ENCODE measurements around the gene NEDD4.
"Not testable (repeated sequence)": the region's sequence is repeated elsewhere in the genome, so short reads cannot be mapped to it uniquely, and the experiment has no call there.

NEDD4 gene

DNA sequence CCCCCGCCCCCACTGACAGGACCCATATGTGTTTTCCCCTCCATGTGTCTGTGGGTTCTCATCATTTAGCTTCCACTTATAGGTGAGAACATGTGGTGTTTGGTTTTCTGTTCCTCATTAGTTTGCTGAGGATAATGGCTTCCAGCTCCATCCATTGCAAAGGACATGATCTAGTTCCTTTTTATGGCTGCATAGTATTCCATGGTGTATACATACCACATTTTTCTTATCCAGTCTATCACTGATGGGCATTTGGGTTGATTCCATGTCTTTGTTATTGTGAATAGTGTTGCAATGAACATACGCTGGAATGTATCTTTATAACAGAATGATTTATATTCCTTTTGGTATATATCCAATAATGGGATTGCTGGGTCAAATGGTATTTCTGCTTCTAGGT, 171.7 kb downstream of the NEDD4 start:
- DNase-seq: not testable (repeated sequence)

DNA sequence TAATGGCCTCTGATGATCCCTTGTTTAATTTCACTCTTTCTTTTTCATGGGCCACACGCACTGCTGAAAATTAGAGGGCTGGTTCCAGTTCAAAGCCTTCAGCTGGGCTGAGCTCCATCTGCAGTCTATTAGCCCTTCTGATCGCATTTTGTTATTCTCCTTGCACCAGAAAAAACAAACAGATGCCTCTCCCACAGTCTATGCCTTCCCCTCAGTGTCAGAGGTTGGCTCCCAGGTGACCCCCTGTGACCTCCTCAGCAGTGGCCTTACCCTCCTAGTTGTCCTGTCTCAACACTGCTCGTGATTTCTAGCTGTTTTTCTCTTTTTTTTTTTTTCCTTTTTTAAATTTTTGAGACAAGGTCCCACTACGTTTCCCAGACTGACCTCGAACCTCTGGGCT, 173.4 kb downstream of the NEDD4 start:
- no peak for DNase-seq

DNA sequence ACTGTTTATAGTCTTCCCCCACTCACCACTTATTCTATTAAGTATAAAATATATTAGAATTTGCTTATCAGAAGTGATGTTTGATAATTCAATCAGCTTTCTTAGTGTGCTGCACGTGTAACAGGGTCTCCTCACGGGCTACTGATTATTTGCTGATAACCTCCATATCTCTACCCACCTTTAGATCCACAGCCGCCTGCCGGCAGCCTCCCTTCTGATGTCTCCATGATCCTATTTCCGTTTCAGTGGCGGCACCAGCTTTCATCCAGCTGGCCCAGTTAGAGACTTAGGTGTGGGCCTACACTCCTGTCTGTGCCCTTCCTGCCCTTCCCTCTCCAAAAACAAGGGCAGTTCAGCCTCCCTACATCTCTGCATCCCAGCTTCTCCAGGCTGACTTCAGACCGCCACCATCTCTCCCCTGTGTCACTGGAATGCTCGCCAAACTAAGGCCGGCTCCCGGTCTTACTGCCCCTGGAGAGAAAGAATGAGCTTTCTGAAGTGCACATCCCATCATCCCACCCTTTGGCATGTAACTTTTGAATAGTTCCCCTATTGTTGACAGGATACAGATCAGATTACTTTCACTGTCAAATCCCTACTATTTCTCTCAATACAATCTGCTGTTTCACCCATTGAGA, 173.9 kb downstream of the NEDD4 start:
- no peak for DNase-seq

DNA sequence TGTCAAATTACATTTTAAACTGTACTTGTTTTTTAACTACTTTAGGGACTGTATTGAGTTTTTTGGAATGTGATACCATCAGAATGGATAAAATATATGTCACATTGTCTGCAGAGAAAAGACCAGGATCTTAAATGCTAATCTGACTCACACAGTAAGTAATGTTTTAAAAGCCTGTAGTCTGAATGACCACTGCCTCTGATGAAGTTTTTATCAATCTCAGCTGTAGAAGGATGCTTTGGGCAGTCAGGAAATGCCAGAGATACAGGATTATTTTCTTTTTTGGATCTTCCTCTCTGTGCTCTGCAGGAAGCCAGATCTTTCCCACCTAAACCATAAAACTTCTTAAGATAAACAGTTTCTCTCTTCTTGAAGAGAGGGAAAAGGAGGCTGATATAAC, 177.4 kb downstream of the NEDD4 start:
- no peak for DNase-seq

DNA sequence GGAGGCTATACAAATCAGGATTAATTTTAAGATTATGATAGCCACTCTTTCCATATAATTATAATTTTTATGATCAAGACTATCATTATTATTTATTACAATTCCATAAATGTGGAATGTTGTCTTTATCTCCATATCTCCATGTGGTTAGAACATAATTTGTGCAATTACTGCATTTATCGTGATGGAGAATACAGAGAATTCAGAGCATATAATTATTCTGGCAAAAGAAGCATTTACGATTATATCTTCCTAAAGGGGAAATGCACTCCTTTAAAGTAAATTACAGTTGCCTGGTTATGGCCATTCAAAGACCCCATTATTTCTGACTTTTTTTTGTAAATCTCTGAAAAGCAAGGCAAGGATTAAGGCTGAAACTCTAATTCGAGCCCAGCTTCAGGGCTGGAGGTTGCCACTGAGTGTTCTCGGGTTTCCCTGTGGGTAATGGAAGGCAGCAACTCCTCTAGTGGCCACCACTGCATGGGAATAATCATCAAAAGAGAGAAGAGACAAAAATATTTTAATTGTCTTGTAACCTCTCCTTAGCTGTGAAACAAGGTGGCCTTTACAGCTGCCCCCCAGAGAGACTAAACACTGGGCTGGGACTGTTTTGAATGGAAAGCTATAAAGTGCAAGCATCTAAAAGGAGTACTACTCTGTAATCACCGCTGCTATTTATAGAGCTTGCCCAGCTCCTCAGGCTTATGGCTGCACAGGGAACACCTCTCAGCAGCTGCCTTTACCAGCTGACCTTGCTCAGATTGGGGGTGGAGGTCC, 190.6 kb downstream of the NEDD4 start:
- peak; percentile 56 for DNase-seq

DNA sequence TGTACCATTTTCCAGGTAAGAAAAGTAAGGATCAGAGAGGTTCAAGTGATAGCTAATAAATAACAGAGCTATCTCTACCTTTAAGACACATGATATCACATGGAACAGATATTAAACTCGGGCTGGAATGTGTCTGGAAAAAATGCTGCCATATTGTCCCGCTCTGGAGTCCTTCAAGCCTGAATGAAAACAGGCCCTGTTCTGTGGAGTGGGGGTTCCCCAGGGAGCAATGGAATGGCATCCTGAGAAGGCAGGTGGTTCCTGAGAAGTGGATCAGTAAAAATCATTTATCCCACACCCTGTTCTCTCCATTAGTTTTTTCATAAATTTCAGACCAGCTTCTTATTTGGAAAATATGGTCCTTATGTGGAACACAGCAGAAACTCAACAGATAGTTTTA, 193.2 kb downstream of the NEDD4 start:
- DNase-seq: no peak

DNA sequence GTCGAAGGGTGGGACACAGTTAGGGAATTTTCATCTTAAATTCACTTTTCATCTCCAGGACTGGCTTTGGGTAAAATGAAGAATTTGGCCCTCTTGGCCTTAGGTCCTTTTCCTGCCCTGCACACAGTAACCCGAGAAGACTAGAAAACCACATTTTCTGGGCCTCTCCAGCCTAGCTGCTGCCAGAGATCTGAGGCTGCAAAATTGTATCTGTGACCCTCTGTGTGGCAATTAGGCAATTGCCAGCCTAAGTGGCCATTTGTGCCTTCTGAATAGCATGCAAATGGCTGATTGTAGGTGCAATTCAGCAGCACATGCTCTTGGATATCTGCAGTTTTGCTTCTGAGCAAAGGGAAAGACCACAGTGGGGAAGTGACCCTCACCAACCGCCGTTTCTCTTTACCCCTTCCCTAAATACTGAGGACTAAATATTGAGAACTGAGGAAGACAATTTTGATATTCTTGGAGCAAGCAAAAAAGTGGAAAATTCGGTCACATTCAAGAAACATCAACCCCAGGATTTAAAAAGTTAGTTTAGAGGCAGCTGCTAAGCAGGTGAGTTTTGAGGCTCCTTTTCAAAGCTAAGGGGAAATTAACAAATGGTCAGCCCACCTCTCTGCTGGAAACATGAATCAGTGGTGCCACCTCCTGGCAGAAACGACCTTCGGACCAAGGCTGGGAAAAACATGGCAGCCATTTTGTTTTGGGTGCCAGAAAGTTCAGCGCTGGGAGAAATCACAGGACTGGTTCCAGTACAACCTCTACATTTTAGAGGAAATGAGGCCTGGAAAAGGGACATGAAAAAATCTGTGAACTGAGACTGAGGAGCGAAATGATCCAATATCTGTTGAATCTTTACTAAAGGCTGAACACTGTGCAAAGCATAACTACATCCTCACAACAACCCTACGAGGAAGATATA, 193.9 kb downstream of the NEDD4 start:
- peak; percentile 33 for DNase-seq

DNA sequence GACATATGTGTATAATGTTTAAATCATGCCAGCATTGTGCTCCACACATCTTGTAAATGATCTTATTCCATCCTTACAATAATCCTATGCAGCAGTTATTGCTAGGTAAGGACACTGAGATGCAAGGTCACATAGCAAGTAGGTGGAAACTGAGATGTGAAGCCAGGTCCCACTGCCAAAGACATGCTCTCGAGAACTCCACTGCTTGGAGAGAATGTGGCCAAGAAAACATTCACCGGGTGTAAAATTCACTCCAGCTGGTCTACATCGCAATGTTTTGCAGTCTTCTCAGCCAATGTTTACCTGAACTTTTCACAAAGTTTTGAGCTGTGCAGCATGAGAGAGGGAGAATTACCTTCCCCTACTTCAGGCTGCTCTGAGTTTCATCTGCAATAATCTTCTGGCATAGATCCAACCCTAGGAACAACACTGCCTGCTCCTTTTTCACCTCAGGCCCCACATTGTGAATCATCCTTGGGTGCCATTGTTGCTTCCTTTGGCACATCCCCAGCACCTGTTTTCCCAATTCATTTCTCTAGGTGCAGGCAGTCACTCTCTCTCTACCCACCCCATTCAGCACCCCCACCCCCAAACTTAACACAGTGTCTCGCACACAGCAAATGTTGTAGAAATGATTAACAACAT, 197.0 kb downstream of the NEDD4 start:
- DNase-seq: no peak

DNA sequence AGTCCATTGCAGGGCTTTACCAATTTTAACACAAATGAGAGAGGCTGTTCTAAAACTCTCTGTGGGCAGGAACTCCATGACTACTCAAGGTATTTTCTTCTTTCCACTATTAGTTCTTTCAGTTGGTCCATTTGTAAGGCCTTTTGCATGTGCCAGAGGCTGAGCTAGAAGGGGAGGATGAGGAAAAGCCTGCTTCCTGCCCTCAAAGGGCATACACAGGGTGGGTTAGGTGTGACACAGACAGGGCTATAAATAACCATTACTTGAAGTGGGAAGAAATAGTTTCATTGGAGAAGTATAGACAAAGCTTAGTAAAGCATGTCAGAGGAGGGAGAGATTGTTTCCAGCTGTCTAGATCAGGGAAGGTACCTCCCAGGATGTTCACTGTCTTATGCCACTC, 198.4 kb downstream of the NEDD4 start:
- DNase-seq: no peak

DNA sequence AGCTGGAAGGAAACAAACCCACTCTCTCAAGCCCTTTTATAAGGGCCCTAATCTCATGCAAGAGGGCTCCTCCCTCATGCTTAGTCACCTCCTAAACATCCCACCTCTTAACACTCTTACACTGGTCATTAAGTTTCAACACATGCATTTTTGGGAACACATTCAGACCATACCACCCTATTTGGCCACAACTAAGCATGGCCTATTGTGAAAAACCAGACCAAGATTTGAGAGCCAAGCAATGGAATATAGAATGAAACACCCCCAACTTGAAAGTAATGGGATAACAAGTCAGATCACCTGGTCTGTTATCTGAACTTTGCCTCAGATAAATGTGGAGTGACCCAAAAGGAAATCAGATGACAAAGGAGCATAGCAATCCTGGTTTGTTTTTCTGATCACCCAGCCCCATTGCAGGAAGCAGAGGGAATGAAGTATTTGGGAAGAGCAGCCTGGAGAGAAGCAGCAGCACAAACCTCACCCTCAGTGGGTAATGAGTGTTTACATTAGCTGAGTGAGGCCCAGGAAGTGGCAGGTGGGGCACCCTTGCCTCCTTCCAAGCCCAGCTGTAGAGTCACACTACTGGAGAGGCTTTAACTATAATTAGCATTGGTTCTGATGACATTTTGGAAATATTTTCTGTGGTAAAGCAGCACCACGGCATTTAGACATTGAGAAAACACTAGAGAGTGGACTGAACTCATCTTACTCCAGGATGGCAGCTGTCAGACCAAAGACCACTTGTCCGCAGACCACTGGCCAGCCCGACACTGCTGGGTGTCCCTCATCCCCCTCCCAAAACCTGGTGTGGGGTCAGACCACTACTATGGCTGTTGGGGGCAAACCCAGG, 201.6 kb downstream of the NEDD4 start:
- DNase-seq: no peak

DNA sequence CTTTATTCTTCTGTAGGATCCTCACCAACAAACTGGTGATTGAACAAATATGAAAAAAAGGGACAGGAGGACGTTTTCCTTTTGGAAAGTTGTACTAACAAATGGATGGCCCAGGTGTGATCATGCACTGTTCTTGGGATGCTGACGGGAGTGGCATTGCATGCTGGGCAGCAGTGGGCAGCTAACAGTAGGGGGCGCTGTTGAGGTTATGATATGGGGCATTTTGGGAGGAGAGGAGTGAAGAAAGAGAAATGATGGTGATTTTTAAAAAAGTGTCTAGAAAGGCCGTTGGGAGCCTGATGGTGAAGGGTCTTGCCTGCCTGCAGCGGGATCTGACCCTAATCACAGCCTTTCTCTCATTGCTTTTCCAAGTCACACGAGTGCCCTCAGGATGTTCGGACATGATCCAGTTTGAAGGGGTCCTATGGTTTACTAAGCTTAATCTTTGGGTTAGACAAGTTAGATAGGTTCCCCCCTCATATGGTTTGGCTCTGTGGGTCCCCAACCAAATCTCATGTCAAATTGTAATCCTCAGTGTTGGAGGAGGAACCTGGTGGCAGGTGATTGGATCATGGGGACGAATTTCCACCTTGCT, 204.2 kb downstream of the NEDD4 start:
- DNase-seq: no peak

DNA sequence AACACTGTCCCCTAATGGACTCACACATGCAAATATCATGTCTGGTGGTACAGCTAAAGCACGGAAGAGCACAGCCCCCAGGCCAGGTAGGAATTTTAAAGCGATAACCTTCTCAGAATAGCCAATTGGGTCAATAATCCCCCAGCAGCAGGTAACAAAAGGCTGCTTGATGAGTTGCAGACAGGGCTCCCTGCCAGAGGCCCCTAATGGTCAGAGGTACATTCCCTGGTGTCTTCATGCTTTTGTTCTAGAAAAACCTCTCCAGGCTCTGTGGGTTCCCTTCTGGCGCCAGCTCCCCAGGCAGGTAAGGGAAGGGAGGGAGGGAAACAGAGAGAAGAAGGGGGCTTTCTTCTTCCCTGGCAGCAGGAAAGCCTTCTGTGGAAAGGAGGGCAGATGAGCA, 207.1 kb downstream of the NEDD4 start:
- DNase-seq: peak; percentile 57

DNA sequence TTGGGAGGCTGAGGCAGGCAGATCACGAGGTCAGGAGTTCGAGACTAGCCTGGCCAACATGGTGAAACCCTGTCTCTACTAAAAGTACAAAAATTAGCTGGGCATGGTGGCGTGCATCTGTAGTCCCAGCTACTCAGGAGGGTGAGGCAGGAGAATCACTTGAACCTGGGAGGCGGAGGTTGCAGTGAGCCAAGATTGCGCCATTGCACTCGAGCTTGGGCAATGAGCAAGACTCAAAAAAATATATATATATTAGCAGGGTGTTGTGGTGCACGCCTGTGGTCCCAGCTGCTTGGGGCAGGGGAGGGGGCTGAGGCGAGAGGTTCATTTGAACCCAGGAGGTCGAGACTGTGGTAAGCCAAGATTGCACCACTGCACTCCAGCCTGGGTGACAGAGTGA, 207.8 kb downstream of the NEDD4 start:
- not testable (repeated sequence) for DNase-seq

DNA sequence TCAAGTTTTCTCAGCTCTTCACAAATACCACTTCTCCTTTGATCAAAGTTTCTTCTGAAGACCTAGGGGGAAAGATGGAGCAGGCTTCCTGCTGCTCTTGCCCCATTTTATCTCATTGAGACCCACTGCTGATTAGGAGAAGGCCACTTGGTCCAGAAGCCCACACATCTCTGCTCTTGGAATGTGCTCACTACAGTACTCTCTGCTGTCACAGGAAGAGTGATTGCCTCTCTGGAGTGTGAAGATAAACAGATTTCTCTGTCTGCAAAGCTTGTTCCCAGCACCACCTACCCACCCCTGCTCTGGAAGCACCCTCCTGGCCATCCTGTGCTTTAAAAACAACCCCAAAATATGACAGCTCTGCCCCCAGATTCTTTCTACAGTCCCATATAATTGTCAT, 209.1 kb downstream of the NEDD4 start:
- no peak for DNase-seq

DNA sequence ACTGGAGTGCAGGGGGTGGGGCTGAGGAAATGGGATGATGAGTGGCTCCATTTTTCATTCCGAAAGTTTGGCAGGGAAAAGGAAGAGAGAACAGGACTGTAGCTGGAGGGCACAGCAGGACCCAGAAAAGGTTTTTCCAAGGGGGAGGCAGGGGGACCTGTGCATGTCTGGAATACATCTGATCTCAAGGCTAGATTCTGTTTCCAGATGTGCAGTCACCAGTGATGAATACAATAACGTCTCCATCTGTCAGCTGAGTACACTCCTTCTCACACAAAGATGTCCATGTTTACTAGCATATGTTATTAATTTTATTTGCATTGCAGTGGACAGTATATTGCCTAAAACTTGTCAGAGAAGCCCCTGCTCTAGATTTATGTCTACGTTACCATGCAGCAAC, 210.5 kb downstream of the NEDD4 start:
- no peak for DNase-seq

DNA sequence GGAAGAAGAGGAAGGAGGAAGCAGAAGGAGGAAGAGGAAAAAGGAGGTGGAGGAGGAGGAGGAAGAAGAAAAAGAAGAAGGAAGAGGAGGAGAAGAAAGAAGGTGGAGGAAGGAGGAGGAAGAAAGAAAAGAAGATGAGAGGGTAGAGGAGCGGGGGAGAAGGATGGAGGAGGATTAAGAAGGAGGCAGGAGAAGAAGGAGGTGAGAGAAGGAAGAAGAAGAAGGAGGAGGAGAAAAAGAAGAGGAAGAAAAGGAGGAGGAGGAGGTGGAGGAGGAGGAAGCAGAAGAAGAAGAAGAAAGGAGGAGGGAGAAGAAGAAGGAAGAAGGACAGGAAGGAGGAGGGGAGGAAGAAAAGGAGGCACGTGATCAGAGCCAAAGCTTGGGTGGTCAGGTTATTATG, 213.1 kb downstream of the NEDD4 start:
- no peak for DNase-seq

DNA sequence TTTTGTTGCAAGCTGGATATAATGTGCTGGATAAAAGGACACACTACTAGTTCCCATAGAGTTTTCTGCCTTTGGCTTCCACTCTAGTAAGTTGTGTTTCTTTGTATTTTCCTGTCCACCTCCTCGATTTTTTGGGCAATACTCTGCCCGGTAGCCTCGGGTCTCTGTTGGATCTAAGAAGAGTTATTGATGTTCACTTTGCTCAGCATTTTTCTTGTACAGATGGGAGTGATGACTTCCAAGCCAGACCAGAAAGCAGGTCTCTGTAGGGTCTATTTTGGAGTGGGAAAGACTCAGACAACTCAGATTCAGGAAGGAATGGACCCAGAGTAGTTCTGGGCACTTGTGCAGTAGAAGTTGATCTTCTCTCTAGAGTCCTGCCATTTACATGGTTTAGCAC, 214.5 kb downstream of the NEDD4 start:
- DNase-seq: no peak

All from NCI-H1048 (cell line).